ENCODE data around the gene DIP2B. TPM values are rescaled to one million over a fixed set of nuclear protein-coding genes. Genes with fewer than 3 reads are reported as not detected.

DIP2B gene
- total RNA-seq, 5 donors from 2014 or later (not counting 1 experiment from before 2014, with no cell fraction given): 27.5 to 46.0 (median 29.6) TPM

DNA sequence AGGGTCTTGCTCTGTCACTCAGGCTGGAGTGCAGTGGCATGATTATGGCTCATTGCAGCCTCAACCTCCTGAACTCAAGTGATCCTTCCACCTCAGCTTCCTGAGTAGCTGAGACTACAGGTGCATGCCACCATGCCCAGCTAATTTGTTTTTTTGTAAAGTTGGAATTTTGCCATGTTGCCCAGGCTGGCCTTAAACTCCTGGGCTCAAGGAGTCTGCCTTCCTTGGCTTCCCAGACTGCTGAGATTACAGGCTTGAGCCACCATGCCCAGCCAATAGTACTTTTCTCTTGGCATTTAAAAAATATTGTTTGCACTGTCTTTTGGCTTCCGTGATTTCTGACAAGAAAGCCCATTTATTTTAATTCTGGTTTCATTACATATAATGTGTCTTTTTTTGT, 61.3 kb downstream of the DIP2B start:
- Mint-ChIP-seq H3K4me3 (no peak overlapping the region), H3K27ac (peak overlapping the region in 1 of 2 donors; percentile 45), H3K27me3 (no peaks in the 10 kb centered on the region), H3K4me1 (peaks cover 62 to 71% (median 71%) of the 10 kb centered on the region in 3 donors), H3K9me3 (no peaks in the 10 kb centered on the region), H3K36me3 (peaks cover 9% of the 10 kb centered on the region)
- Histone ChIP-seq H3K27ac (ENCODE audit: low read length) (no peak overlapping the region), H3K4me3 (ENCODE audit: control insufficient read depth in 1 of 2, extremely low read depth in 1 of 2, low read length in 1 of 2) (no peak overlapping the region), H3K9me3 (no peaks in the 10 kb centered on the region), H3K4me1 (ENCODE audit: control insufficient read depth in 1 of 2, extremely low read depth in 1 of 2, insufficient read depth in 2 of 2, low read length in 2 of 2) (peaks cover 2 to 6% of the 10 kb centered on the region in 2 experiments), H3K27me3 (replicated peaks in 1 of 2; ENCODE audit: control insufficient read depth in 2 of 2, extremely low read depth in 1 of 2, insufficient read depth in 2 of 2, low read length in 1 of 2) (no peaks in the 10 kb centered on the region), H3K36me3 (ENCODE audit: control insufficient read depth in 2 of 2, extremely low read depth in 1 of 2, insufficient read depth in 1 of 2, low read length in 1 of 2) (no peaks in the 10 kb centered on the region)
- no peak for ATAC-seq (replicated peaks in 1 of 4)
- no peak for DNase-seq
- ChIA-PET POLR2A (interaction anchor here in 1 of 2 donors (0.6 kb wide), 1 partner anchor 22 kb away, joined by 3 read pairs; no protein-coding TSS in a partner anchor), CTCF (no interaction called here)
- no CpG with 5 or more reads among the region's 1 CpG for WGBS (ENCODE audit: insufficient coverage)

DNA sequence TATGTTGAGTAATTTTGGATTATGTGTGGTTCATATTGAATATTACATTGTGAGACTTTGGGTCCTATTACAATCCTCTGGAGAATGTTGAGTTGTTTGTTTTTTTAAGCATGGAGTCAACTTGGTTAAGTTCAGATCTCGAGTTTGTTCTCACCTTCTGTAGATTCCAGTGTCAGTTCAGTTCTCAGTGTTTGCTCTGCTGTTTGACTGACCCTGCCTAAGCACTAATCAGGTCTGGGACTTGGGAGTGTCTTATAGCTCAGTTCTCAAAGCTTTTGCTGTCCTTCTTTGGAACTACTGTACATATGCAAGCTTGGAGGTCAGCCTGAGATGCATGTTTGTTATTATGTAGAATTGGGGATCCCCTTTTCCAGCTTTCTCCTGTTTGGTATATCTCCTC, 63.1 kb downstream of the DIP2B start:
- POLR2A ChIA-PET: interaction anchor here (0.6 to 0.8 kb wide), 2 partner anchors 18 to 208 kb away, joined by 3 to 4 read pairs; no protein-coding TSS in a partner anchor

DNA sequence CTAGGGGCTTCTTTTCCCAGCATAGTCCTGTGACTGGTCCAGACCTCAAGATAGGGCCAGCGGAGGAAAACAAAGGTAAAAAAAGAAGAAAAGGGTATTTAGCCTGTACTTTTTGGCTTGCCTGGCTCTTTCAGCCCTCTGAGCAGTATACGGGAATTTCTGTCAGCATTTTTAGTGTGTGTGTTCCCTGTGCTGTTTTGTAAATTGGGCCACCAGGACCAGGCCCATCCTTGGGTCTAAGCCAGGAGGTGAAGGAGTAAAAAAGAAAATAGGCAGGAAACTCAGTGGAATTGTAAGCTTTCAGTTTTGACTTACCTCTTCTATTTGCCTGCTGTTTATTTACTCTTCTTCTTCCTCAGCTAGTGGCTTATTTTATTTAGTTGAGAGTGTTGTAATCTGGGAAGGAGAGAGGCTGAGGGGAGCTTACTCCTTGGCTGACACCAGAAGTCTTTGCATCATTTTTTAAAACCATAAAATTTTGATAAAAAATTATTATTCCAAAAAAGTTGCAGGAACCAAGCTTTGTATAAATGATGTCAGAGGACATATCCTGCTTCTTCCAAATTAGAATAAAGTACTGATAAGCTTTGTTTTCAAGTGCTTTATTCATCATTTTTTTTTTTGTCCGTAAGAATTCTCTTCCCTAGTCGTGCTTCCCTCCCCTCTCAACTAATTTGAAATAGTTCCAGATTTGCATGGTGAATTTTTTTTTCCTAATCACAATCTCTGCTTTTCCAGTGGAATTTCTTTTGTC, 63.7 kb downstream of the DIP2B start:
- WGBS (ENCODE audit: insufficient coverage): 95% methylated on average over 2 of the region's 4 CpGs
- no peak for DNase-seq
- no peak overlapping the region for H3K27ac ChIP-seq (ENCODE audit: low read length)

More for the DNA sequence above, 63.1 kb downstream of the DIP2B start:
- Histone ChIP-seq H3K27me3 (replicated peaks in 1 of 2; ENCODE audit: control insufficient read depth in 2 of 2, extremely low read depth in 1 of 2, insufficient read depth in 2 of 2, low read length in 1 of 2) (no peaks in the 10 kb centered on the region), H3K4me3 (ENCODE audit: control insufficient read depth in 1 of 2, extremely low read depth in 1 of 2, low read length in 1 of 2) (no peak overlapping the region), H3K27ac (ENCODE audit: low read length) (no peak overlapping the region), H3K9me3 (no peaks in the 10 kb centered on the region), H3K36me3 (ENCODE audit: control insufficient read depth in 2 of 2, extremely low read depth in 1 of 2, insufficient read depth in 1 of 2, low read length in 1 of 2) (no peaks in the 10 kb centered on the region), H3K4me1 (ENCODE audit: control insufficient read depth in 1 of 2, extremely low read depth in 1 of 2, insufficient read depth in 2 of 2, low read length in 2 of 2) (peaks cover 2 to 6% of the 10 kb centered on the region in 2 experiments)
- H3K4me3 Mint-ChIP-seq: peak overlapping the region in 1 of 3 donors; percentile 17
- H3K27me3 Mint-ChIP-seq: no peaks in the 10 kb centered on the region
- CTCF ChIA-PET: interaction anchor here in 1 of 2 donors (0.5 kb wide), 1 partner anchor 14 kb away, joined by 3 read pairs; no protein-coding TSS in a partner anchor
- peak overlapping the region in 1 of 2 donors; percentile 74 for H3K27ac Mint-ChIP-seq
- WGBS (ENCODE audit: insufficient coverage): 82% methylated on average over 1 of the region's 1 CpG
- DNase-seq (no peak), ATAC-seq (replicated peaks in 1 of 4) (no peak)
- H3K4me1 Mint-ChIP-seq: peaks cover 62 to 69% (median 65%) of the 10 kb centered on the region in 3 donors
- H3K36me3 Mint-ChIP-seq: peaks cover 9% of the 10 kb centered on the region
- H3K9me3 Mint-ChIP-seq: no peaks in the 10 kb centered on the region

DNA sequence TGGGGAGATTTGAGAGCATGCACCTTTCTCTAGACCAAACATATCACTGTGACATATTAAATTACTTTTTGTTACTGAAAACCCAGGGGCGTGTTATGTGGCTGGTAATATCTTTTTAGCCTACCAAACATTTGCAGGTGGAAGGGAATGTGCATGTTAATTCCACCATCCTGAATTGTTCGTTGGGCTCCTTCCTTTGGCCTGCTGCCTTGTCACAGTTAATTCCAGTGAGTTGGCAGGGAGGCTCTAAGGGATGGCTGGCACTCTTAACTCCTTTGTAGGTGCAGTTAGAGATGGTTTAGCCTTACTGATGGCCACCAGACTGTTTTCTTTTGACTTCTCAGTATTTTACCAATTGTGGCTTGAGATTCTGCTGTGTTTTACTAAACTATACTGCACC, 64.5 kb downstream of the DIP2B start:
- Mint-ChIP-seq H3K9me3 (no peaks in the 10 kb centered on the region), H3K36me3 (peaks cover 9% of the 10 kb centered on the region), H3K27ac (no peak overlapping the region), H3K4me3 (no peak overlapping the region), H3K4me1 (peaks cover 56 to 64% (median 64%) of the 10 kb centered on the region in 3 donors), H3K27me3 (no peaks in the 10 kb centered on the region)
- ChIA-PET POLR2A (interaction anchor here in 1 of 2 donors (0.7 kb wide), 2 partner anchors 29 to 511 kb away, joined by 4 to 5 read pairs; no protein-coding TSS in a partner anchor), CTCF (no interaction called here)
- Histone ChIP-seq H3K27me3 (replicated peaks in 1 of 2; ENCODE audit: control insufficient read depth in 2 of 2, extremely low read depth in 1 of 2, insufficient read depth in 2 of 2, low read length in 1 of 2) (no peaks in the 10 kb centered on the region), H3K27ac (ENCODE audit: low read length) (no peak overlapping the region), H3K4me3 (ENCODE audit: control insufficient read depth in 1 of 2, extremely low read depth in 1 of 2, low read length in 1 of 2) (no peak overlapping the region), H3K9me3 (no peaks in the 10 kb centered on the region), H3K36me3 (ENCODE audit: control insufficient read depth in 2 of 2, extremely low read depth in 1 of 2, insufficient read depth in 1 of 2, low read length in 1 of 2) (no peaks in the 10 kb centered on the region), H3K4me1 (ENCODE audit: control insufficient read depth in 1 of 2, extremely low read depth in 1 of 2, insufficient read depth in 2 of 2, low read length in 2 of 2) (peaks cover 2 to 3% of the 10 kb centered on the region in 2 experiments)
- DNase-seq: no peak
- WGBS (ENCODE audit: insufficient coverage): no CpG with 5 or more reads among the region's 2 CpGs
- no peak for ATAC-seq (replicated peaks in 1 of 4)

More for the DNA sequence above, 63.7 kb downstream of the DIP2B start:
- Histone ChIP-seq H3K27me3 (replicated peaks in 1 of 2; ENCODE audit: control insufficient read depth in 2 of 2, extremely low read depth in 1 of 2, insufficient read depth in 2 of 2, low read length in 1 of 2) (no peaks in the 10 kb centered on the region), H3K9me3 (no peaks in the 10 kb centered on the region), H3K36me3 (ENCODE audit: control insufficient read depth in 2 of 2, extremely low read depth in 1 of 2, insufficient read depth in 1 of 2, low read length in 1 of 2) (no peaks in the 10 kb centered on the region), H3K4me3 (ENCODE audit: control insufficient read depth in 1 of 2, extremely low read depth in 1 of 2, low read length in 1 of 2) (no peak overlapping the region), H3K4me1 (ENCODE audit: control insufficient read depth in 1 of 2, extremely low read depth in 1 of 2, insufficient read depth in 2 of 2, low read length in 2 of 2) (peaks cover 2 to 3% of the 10 kb centered on the region in 2 experiments)
- H3K36me3 Mint-ChIP-seq: peaks cover 9% of the 10 kb centered on the region
- ChIA-PET CTCF (interaction anchor here in 1 of 2 donors (0.5 to 0.7 kb wide), 3 partner anchors 13 to 45 kb away, joined by 3 to 7 read pairs (median 3); no protein-coding TSS in a partner anchor), POLR2A (interaction anchor here (0.6 to 0.8 kb wide), 6 partner anchors 18 to 510 kb away, joined by 3 to 5 read pairs (median 4); no protein-coding TSS in a partner anchor)
- peak overlapping the region in 1 of 2 donors; percentile 73 for H3K27ac Mint-ChIP-seq
- ATAC-seq (replicated peaks in 1 of 4): no peak
- H3K27me3 Mint-ChIP-seq: no peaks in the 10 kb centered on the region
- H3K9me3 Mint-ChIP-seq: no peaks in the 10 kb centered on the region
- H3K4me3 Mint-ChIP-seq: peak overlapping the region in 1 of 3 donors; percentile 17
- H3K4me1 Mint-ChIP-seq: peaks cover 64 to 70% (median 65%) of the 10 kb centered on the region in 3 donors

DNA sequence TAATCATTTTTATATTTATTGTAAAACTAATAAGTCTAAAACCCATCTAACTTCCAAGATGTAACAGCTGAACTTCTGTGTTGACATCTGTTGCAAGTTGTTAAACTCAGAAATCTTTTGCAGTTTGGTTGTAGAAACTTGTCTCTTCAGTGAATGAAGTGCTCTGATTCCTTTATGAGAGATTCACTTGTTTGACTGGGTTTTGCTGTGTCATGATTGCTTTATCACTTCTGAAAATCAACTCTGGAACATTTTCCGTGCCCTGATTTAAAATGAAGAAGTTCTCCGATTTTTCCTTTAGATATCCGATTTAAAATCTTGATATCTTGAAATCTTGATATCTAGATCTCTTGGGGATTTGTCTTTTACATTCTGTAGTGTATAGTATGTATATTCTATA, 65.1 kb downstream of the DIP2B start:
- ATAC-seq (replicated peaks in 1 of 4) (no peak), DNase-seq (no peak)
- no peaks in the 10 kb centered on the region for H3K36me3 ChIP-seq (ENCODE audit: control insufficient read depth in 2 of 2, extremely low read depth in 1 of 2, insufficient read depth in 1 of 2, low read length in 1 of 2)
- Mint-ChIP-seq H3K9me3 (no peaks in the 10 kb centered on the region), H3K27me3 (no peaks in the 10 kb centered on the region), H3K27ac (no peak overlapping the region), H3K36me3 (peaks cover 9% of the 10 kb centered on the region), H3K4me3 (no peak overlapping the region), H3K4me1 (peaks cover 51 to 64% (median 60%) of the 10 kb centered on the region in 3 donors)
- H3K4me1 ChIP-seq (ENCODE audit: control insufficient read depth in 1 of 2, extremely low read depth in 1 of 2, insufficient read depth in 2 of 2, low read length in 2 of 2): peaks cover 2 to 3% of the 10 kb centered on the region in 2 experiments
- no peaks in the 10 kb centered on the region for H3K9me3 ChIP-seq
- ChIA-PET POLR2A (no interaction called here), CTCF (no interaction called here)
- WGBS (ENCODE audit: insufficient coverage): no CpG with 5 or more reads among the region's 3 CpGs
- H3K27me3 ChIP-seq (replicated peaks in 1 of 2; ENCODE audit: control insufficient read depth in 2 of 2, extremely low read depth in 1 of 2, insufficient read depth in 2 of 2, low read length in 1 of 2): no peaks in the 10 kb centered on the region
- H3K4me3 ChIP-seq (ENCODE audit: control insufficient read depth in 1 of 2, extremely low read depth in 1 of 2, low read length in 1 of 2): no peak overlapping the region
- no peak overlapping the region for H3K27ac ChIP-seq (ENCODE audit: low read length)

DNA sequence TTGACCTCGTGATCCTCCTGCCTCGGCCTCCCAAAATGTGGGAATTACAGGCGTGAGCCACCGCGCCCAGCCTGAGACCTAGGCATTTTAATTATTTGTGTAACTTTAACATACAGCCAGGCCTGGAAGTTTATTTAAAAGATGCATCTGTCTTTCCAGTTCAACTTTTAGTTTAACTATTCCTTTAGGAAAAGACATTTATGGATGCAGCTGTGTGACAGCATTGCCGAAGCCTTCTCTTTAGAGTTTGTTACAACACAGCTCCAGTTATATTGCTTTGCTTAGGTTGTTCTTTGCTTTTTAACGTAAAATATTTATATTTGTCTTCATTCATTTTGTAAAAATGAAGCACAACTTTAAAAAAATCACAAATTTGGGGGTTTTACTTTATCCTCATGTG, 67.0 kb downstream of the DIP2B start:
- peaks cover 9% of the 10 kb centered on the region for H3K36me3 Mint-ChIP-seq
- H3K27me3 Mint-ChIP-seq: no peaks in the 10 kb centered on the region
- Histone ChIP-seq H3K9me3 (no peaks in the 10 kb centered on the region), H3K4me3 (ENCODE audit: control insufficient read depth in 1 of 2, extremely low read depth in 1 of 2, low read length in 1 of 2) (no peak overlapping the region), H3K27me3 (replicated peaks in 1 of 2; ENCODE audit: control insufficient read depth in 2 of 2, extremely low read depth in 1 of 2, insufficient read depth in 2 of 2, low read length in 1 of 2) (no peaks in the 10 kb centered on the region), H3K27ac (ENCODE audit: low read length) (no peak overlapping the region), H3K36me3 (ENCODE audit: control insufficient read depth in 2 of 2, extremely low read depth in 1 of 2, insufficient read depth in 1 of 2, low read length in 1 of 2) (no peaks in the 10 kb centered on the region), H3K4me1 (ENCODE audit: control insufficient read depth in 1 of 2, extremely low read depth in 1 of 2, insufficient read depth in 2 of 2, low read length in 2 of 2) (no peaks in the 10 kb centered on the region)
- no peak for ATAC-seq (replicated peaks in 1 of 4)
- H3K4me1 Mint-ChIP-seq: peaks cover 42 to 51% (median 49%) of the 10 kb centered on the region in 3 donors
- no peak for DNase-seq
- CTCF ChIA-PET: interaction anchor here in 1 of 2 donors (0.5 to 0.7 kb wide), 2 partner anchors 32 to 59 kb away, joined by 3 to 7 read pairs; no protein-coding TSS in a partner anchor
- H3K4me3 Mint-ChIP-seq: no peak overlapping the region
- WGBS (ENCODE audit: insufficient coverage): 89% methylated on average over 5 of the region's 7 CpGs
- H3K9me3 Mint-ChIP-seq: no peaks in the 10 kb centered on the region
- H3K27ac Mint-ChIP-seq: no peak overlapping the region
- POLR2A ChIA-PET: no interaction called here
